Neural cell (in vitro differentiated cells): ENCODE data around the gene NEK4. TPM values are rescaled to one million over a fixed set of nuclear protein-coding genes. Genes with fewer than 3 reads are reported as not detected.

ENCODE experiments used
- H2AFZ ChIP-seq: fragments of 200-600, 300-800 bp; sonication (generic), shearing (Covaris generic); 2 replicates; pipeline ENCODE4 v1.6.0; 2014; ENCODE audit warnings: low read depth, mild to moderate bottlenecking, antibody characterized with exemption, low read length, moderate library complexity
- H3F3A ChIP-seq: fragments of 200-600 bp; shearing (Covaris generic); 2 replicates; pipeline ENCODE4 v1.6.1; 2016; ENCODE audit warnings: mild to moderate bottlenecking, moderate library complexity, mixed read lengths, antibody characterized with exemption, low read length; ENCODE audit not compliant: insufficient read depth, poor library complexity, severe bottlenecking
- H3K27ac ChIP-seq: fragments of 200-600, 300-800 bp; sonication (generic), shearing (Covaris generic); 2 replicates; pipeline ENCODE4 v1.5.1; 2014; ENCODE audit warnings: mild to moderate bottlenecking, low read length, moderate library complexity
- H3K27me3 ChIP-seq: fragments of 300-800, 200-600 bp; sonication (generic), shearing (Covaris generic); 2 replicates; pipeline ENCODE4 v1.6.0; 2014; ENCODE audit warnings: mild to moderate bottlenecking, low read depth, low read length, moderate library complexity; ENCODE audit not compliant: insufficient read depth
- H3K36me3 ChIP-seq: fragments of 300-800, 200-600 bp; sonication (generic), shearing (Covaris generic); 2 replicates; pipeline ENCODE4 v1.5.1; 2014; ENCODE audit warnings: mild to moderate bottlenecking, antibody characterized with exemption, low read length, moderate library complexity; ENCODE audit not compliant: insufficient read depth
- H3K4me2 ChIP-seq: fragments of 300-800, 200-600 bp; sonication (generic), shearing (Covaris generic); 2 replicates; pipeline ENCODE4 v1.6.0; 2014; ENCODE audit warnings: mild to moderate bottlenecking, low read length
- H3K4me3 ChIP-seq: fragments of 300-800, 200-600 bp; sonication (generic), shearing (Covaris generic); 2 replicates; pipeline ENCODE4 v1.5.1; 2014; ENCODE audit warnings: mild to moderate bottlenecking, low read length, moderate library complexity
- H3K79me2 ChIP-seq: fragments of 200-600 bp; shearing (Covaris generic); replicated peaks from 2 replicates; pipeline ENCODE4 v1.6.0; 2014; ENCODE audit warnings: mild to moderate bottlenecking, low read length, moderate library complexity; ENCODE audit not compliant: insufficient read depth
- H3K9ac ChIP-seq: fragments of 300-800, 200-600 bp; sonication (generic), shearing (Covaris generic); 2 replicates; pipeline ENCODE4 v1.6.1; 2016; ENCODE audit warnings: mild to moderate bottlenecking, low read length, mixed read lengths
- H3K9me2 ChIP-seq: fragments of 200-600 bp; shearing (Covaris generic); 2 replicates; pipeline ENCODE4 v1.6.1; 2016; ENCODE audit warnings: mild to moderate bottlenecking, low read length, mixed read lengths; ENCODE audit not compliant: insufficient read depth
- H3K9me3 ChIP-seq: fragments of 200-600, 300-800 bp; sonication (generic), shearing (Covaris generic); 2 replicates; pipeline ENCODE4 v1.6.1; 2016; ENCODE audit warnings: mild to moderate bottlenecking, mixed run types, low read length, moderate library complexity, mixed read lengths
- H4K20me1 ChIP-seq: fragments of 200-600 bp; shearing (Covaris generic); 2 replicates; pipeline ENCODE4 v1.6.1; 2016; ENCODE audit warnings: mild to moderate bottlenecking, mixed run types; ENCODE audit not compliant: insufficient read depth
- EP300 ChIP-seq: fragments of 450-650 bp; conservative IDR thresholded peaks from 2 replicates; pipeline ENCODE4 v1.6.1; 2014; ENCODE audit warnings: antibody characterized with exemption, mild to moderate bottlenecking, moderate library complexity; ENCODE audit not compliant: poor library complexity, severe bottlenecking
- EZH2 ChIP-seq: fragments of 200-600, 300-800 bp; shearing (Covaris generic), sonication (generic); IDR thresholded peaks from 2 replicates; pipeline ENCODE4 v1.6.1; 2014; ENCODE audit warnings: antibody characterized with exemption, low read length, borderline replicate concordance, mild to moderate bottlenecking; ENCODE audit not compliant: insufficient read depth, poor library complexity, severe bottlenecking
- MXI1 ChIP-seq: fragments of 450-650 bp; conservative IDR thresholded peaks from 2 replicates; pipeline ENCODE4 v1.6.1; 2014; ENCODE audit warnings: antibody characterized with exemption, mild to moderate bottlenecking; ENCODE audit not compliant: poor library complexity, severe bottlenecking
- POLR2AphosphoS5 ChIP-seq: IDR thresholded peaks from 2 replicates; pipeline ENCODE4 v1.6.1; 2012
- RAD21 ChIP-seq: fragments of 450-650 bp; conservative IDR thresholded peaks from 2 replicates; pipeline ENCODE4 v1.6.1; 2014; ENCODE audit warnings: antibody characterized with exemption, mild to moderate bottlenecking, moderate library complexity
- SMC3 ChIP-seq: fragments of 450-650 bp; conservative IDR thresholded peaks from 2 replicates; pipeline ENCODE4 v1.6.1; 2014; ENCODE audit warnings: antibody characterized with exemption, mild to moderate bottlenecking, moderate library complexity; ENCODE audit not compliant: poor library complexity
- TAF1 ChIP-seq: IDR thresholded peaks from 2 replicates; pipeline ENCODE4 v1.6.1; 2012; ENCODE audit warnings: low read depth
- polyA plus RNA-seq: library from polyadenylated mRNA; depleted of rRNA; stranded (reverse); fragments of >200 nt; gene quantifications from 2 replicates; pipeline ENCODE4 v1.2.3, GENCODE V29; 2014
- TF ChIP-seq, protein P1 (sequence below): IDR thresholded peaks from 2 replicates; pipeline ENCODE4 v1.6.1; 2012; ENCODE audit warnings: borderline replicate concordance
- TF ChIP-seq, protein P2 (sequence below): fragments of 450-650 bp; IDR thresholded peaks from 2 replicates; pipeline ENCODE4 v1.5.1; 2014; ENCODE audit warnings: antibody characterized with exemption, mild to moderate bottlenecking, moderate library complexity; ENCODE audit not compliant: poor library complexity, severe bottlenecking

The NEK4 gene
- polyA plus RNA-seq, 1 donor from 2014 or later = 45.6 TPM

DNA sequence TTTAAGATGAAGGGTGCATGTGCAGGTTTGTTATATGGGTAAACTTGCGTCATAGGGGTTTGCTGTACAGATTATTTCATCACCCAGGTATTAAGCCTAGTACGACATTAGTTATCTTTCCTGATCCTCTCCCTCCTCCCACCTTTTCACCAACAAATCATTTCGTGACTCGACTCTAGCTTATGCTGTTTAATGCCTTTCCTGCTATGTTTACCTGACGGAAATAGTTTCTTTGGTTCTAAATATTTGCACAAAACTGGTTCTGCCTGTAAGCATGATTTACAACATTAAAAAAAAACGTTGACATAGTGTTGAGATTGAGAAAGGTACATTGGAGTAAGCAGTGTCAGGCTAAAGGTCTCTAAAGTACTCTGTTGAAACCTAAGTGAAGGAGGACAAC lies 82.5 kb downstream of the NEK4 start:
- peaks cover 4% of the 10 kb centered on the region for H3K36me3 ChIP-seq
- no peak overlapping the region for H3K4me2 ChIP-seq
- no peaks in the 10 kb centered on the region for H3K9me3 ChIP-seq
- H3F3A ChIP-seq = no peaks in the 10 kb centered on the region
- peaks cover 36% of the 10 kb centered on the region for H3K79me2 ChIP-seq
- TF ChIP-seq RAD21 = no peak
- TF ChIP-seq, protein P1, sequence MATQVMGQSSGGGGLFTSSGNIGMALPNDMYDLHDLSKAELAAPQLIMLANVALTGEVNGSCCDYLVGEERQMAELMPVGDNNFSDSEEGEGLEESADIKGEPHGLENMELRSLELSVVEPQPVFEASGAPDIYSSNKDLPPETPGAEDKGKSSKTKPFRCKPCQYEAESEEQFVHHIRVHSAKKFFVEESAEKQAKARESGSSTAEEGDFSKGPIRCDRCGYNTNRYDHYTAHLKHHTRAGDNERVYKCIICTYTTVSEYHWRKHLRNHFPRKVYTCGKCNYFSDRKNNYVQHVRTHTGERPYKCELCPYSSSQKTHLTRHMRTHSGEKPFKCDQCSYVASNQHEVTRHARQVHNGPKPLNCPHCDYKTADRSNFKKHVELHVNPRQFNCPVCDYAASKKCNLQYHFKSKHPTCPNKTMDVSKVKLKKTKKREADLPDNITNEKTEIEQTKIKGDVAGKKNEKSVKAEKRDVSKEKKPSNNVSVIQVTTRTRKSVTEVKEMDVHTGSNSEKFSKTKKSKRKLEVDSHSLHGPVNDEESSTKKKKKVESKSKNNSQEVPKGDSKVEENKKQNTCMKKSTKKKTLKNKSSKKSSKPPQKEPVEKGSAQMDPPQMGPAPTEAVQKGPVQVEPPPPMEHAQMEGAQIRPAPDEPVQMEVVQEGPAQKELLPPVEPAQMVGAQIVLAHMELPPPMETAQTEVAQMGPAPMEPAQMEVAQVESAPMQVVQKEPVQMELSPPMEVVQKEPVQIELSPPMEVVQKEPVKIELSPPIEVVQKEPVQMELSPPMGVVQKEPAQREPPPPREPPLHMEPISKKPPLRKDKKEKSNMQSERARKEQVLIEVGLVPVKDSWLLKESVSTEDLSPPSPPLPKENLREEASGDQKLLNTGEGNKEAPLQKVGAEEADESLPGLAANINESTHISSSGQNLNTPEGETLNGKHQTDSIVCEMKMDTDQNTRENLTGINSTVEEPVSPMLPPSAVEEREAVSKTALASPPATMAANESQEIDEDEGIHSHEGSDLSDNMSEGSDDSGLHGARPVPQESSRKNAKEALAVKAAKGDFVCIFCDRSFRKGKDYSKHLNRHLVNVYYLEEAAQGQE = no peak
- no peak for TF ChIP-seq EZH2
- TF ChIP-seq EP300 = no peak
- TF ChIP-seq TAF1 = no peak
- TF ChIP-seq SMC3 = no peak
- H3K9me2 ChIP-seq = no peaks in the 10 kb centered on the region
- no peaks in the 10 kb centered on the region for H3K27me3 ChIP-seq
- H2AFZ ChIP-seq = no peak overlapping the region
- H3K4me3 ChIP-seq = no peak overlapping the region
- no peaks in the 10 kb centered on the region for H4K20me1 ChIP-seq
- H3K9ac ChIP-seq = no peak overlapping the region
- H3K27ac ChIP-seq = no peak overlapping the region

DNA sequence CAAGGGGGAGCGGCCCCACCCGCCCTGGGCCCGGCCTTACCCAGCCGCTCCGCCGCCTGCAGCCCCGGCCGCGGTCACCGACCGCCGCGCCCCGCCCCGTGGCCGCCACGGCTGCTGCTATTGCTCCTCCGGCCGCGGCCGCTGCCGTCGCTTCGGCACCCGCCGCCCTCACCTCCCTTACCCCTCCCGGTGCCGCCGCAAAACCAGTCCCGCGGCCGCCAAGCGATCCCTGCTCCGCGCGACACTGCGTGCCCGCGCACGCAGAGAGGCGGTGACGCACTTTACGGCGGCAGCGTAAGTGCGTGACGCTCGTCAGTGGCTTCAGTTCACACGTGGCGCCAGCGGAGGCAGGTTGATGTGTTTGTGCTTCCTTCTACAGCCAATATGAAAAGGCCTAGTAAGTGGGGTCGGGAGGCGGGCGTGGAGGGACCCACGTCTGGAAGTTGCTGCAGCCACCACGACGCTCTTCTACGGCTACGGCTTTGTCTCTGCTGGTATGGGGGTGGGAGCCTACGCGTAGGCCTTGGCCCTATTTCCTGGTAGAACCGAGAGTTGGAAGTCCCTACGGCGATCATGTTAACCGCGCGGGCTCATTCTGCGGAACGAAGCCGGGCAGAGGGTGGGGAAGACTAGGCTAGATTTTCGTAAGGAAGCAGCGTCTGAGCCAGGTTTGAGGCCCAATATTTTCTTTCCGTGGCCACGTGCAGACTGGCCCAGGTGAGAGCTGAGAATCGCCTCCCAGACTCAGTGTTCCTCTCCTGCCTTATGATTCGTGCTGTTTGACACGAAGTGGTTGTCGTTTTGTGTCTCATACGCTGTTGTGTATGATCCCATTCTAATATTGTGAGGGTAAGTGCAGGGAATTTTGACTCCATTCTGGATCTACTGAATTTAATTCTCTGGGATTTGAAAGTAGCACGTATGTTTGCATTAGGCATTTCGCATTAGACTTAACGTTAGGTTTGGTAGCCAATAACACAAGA lies 84.7 kb downstream of the NEK4 start, which contains the start of the genes GNL3 and PBRM1:
Gene GNL3 (plus strand): TSS at position 324 of the 983 bp plus-strand sequence. CDS start 61 bp downstream, at position 385.
Gene PBRM1 (minus strand): TSS at position 205 of the 983 bp plus-strand sequence.
- peak within 1 kb of the TSS; percentile 92 for H3K9ac ChIP-seq
- H3K27ac ChIP-seq = peak within 1 kb of the TSS; percentile 93
- TF ChIP-seq MXI1 (peak; percentile 100), TAF1 (peak; percentile 90), EP300 (peak; percentile 71), EZH2 (no peak), RAD21 (peak; percentile 10), SMC3 (peak; percentile 10), POLR2AphosphoS5 (peak; percentile 95)
- TF ChIP-seq, protein P2, sequence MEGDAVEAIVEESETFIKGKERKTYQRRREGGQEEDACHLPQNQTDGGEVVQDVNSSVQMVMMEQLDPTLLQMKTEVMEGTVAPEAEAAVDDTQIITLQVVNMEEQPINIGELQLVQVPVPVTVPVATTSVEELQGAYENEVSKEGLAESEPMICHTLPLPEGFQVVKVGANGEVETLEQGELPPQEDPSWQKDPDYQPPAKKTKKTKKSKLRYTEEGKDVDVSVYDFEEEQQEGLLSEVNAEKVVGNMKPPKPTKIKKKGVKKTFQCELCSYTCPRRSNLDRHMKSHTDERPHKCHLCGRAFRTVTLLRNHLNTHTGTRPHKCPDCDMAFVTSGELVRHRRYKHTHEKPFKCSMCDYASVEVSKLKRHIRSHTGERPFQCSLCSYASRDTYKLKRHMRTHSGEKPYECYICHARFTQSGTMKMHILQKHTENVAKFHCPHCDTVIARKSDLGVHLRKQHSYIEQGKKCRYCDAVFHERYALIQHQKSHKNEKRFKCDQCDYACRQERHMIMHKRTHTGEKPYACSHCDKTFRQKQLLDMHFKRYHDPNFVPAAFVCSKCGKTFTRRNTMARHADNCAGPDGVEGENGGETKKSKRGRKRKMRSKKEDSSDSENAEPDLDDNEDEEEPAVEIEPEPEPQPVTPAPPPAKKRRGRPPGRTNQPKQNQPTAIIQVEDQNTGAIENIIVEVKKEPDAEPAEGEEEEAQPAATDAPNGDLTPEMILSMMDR = peak; percentile 33
- TF ChIP-seq, protein P1 = peak; percentile 65
- H2AFZ ChIP-seq = peak within 1 kb of the TSS; percentile 65
- no peaks in the 10 kb centered on the region for H3K9me3 ChIP-seq
- H3K27me3 ChIP-seq = no peaks in the 10 kb centered on the region
- H3F3A ChIP-seq = no peaks in the 10 kb centered on the region
- H3K4me3 ChIP-seq = peak within 1 kb of the TSS; percentile 83
- H4K20me1 ChIP-seq = no peaks in the 10 kb centered on the region
- H3K79me2 ChIP-seq = peaks cover 54% of the 10 kb centered on the region
- peaks cover 4% of the 10 kb centered on the region for H3K36me3 ChIP-seq
- peak within 1 kb of the TSS; percentile 97 for H3K4me2 ChIP-seq
- H3K9me2 ChIP-seq = no peaks in the 10 kb centered on the region
